NCI-H146 treated with DMSO at 0.1 percent for 48 hours (cell line): ENCODE measurements around the gene C16orf90.
"Not testable (repeated sequence)": the region's sequence is repeated elsewhere in the genome, so short reads cannot be mapped to it uniquely, and the experiment has no call there.

ENCODE experiments used
- DNase-seq: peaks from one replicate; lab custom pipeline; 2025; ENCODE audit not compliant: unreplicated experiment; lab: John Stamatoyannopoulos, UW

C16orf90 gene

DNA sequence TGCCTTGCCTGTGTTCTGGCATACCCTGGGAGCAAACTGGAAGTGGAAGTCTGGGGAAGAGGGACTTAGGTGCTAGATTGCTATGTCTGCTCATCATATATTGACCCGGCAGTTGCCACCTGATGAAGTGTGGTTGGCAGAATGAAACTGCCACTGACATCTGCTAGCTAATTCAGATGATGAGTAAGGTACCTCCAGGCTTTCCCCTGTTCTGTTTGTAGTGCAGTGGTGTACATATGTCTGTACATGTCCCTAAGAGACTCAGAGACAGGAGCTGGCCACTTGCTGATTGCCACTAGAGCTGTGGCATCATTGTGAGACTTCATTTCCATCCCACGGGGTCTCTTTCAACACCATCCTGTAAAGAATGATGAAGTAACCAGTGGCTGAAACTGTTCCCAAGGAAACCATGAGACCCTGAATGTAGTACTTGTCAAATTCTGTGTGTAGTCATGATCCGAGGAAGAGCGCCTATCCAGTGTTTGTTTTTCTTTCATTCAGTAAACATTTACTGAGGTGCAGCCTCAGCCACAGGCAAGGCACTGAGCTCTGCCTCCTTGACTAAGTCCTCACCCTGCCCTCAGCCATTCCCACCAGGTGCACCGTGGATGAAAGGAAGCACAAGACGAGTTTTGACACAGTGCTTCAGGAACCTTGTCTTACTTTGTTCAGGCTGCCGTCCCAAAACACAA lies 18.7 kb upstream of the C16orf90 start:
- DNase-seq: no peak

DNA sequence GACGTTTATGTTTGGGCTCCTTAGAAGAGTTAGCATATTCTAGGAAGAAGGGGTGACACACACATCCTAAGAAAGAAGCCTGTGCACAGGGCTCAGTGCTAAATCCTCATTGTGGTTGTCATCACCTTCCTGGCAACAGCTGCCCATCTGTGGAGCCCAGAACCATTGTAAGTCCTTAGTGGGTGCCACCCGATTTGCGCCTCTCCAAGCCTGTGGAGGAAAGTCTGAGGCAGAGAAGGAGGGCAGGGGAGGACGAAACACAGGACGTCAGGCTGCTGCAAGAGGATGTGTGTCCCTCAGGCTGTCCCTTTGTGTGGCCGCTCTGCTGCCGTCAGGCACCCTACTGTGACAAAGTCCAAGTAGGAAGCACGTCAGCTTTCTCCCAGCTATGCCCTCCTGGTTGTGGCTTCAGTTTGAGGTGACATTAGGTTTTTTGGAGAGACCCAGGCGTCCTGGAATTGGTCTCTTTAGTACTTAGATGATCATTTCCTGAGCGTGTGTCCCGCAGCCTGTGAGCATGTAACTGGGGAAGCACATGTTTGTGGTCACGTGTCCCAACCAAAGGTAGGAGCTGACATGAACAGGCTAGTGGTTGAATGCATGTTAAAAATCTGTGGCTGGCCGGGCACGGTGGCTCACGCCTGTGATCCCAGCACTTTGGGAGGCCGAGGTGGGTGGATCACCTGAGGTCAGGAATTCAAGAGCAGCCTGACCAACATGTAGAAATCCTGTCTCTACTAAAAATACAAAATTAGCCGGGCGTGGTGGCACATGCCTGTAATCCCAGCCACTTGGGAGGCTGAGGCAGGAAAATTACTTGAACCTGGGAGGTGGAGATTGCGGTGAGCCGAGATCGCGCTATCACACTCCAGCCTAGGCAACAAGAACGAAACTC lies 16.2 kb upstream of the C16orf90 start:
- DNase-seq: no peak

DNA sequence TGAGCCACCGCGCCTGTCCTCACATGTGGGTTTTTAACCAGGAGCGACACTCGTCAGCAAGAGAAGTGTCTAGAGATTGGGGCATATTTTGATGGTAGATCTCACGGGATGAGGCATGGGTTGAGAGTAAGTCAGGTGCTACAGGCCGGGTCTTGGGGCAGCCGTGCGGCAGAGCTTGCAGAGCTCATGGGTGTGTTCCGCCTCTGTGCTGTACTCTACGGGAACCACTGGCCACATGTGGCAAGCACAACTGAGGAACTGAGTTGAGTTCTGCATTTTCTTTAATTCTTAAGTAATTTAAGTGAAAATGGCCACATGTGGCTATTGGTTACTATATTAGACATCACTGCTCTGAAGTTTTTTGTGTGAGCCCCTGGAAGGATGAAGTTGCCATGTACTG lies 15.1 kb upstream of the C16orf90 start:
- no peak for DNase-seq

DNA sequence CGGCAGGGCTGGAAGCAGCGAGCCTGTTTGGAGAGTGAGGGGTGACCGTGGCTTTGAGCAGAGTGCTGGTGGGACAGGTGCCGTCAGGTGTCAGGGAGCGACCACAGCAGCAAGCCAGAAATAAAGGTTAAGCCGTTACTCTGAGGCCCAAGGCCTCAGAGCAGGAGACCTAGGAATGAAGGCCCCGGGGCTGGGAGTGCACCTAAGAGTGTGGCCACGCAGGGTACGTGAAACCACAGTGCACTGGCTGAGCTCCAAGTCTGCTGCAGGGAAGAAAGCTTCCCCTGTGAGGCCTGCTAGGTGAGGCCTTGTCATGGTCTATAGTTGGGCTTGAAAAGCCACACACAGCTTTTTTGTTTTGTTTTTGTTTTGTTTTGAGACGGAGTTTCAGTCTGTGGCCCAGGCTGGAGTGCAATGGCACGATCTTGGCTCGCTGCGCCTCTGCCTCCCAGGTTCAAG lies 14.2 kb upstream of the C16orf90 start:
- DNase-seq: no peak

DNA sequence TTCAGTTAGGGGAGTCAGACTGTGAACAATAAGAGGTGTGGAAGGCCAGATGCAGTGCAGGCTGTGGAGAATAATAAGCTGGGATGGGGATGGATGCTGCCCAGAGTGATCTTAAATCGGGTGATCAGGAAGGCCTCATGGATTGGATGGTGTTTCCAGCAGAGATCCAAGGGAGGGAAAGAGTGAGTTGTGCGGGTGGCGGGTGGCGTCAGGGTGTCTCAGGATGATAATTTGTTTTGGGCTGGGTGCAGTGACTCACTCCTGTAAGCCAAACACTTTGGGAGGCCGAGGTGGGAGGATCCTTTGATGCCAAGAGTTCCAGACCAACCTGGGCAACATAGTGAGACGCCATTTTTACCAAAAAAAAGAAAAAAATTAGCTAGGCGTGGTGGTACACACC lies 13.4 kb upstream of the C16orf90 start:
- no peak for DNase-seq

DNA sequence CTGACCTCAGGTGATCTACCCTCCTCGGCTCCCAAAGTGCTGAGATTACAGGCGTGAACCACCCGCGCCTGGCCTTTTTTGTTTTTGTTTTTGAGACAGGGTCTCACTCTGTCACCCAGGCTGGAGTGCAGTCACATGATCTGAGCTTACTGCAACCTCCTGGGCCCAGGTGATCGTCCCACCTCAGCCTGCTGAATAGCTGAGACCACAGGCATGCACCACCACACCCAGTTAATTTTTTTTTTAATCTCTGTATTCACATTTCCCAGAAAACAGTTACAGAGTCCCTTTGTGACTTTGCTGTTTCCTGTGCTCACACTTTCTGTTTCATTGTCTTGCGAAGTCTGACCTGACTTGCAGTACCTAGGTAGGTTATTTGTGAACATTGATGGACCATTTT lies 8.2 kb upstream of the C16orf90 start:
- DNase-seq: no peak

DNA sequence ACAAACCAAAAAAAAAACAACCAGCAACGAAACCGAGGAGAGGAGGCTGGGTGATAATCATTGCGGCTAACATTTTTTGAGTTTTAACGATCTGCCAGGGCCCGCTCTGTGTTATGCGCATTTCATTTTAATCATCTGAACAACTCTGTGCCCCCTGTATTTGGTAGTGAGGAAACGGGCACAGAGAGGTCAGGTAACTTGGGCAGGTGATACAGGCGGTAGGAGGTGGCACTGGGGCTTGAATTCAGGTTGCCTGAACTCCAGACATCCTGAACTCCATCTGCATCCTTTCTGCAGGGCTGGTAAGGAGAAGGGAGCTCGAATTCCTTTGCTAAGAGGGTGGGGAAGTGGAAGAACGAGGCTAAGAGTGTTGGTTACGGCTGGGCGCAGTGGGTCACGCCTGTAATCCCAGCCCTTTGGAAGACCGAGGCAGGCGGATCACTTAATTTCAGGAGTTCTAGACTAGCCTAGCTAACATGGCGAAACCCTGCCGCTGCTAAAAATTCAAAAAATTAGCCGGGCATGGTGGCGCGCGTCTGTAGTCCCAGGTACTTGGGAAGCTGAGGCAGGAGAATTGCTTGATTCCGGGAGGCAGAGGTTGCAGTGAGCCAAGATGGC lies 6.6 kb upstream of the C16orf90 start:
- DNase-seq: no peak

DNA sequence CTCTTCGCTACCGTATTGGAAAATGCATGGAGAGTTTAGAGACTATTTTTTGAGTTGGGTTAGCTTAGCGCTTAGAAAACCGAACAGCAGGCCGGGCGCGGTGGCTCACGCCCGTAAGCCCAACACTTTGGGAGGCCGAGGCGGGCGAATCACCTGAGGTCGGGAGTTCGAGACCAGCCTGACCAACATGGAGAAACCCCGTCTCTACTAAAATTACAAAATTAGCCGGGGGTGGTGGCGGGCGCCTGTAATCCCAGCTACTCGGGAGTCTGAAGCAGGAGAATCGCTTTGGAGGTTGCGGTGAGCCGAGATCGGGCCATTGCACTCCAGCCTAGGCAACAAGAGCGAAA lies 6.1 kb upstream of the C16orf90 start:
- DNase-seq: not testable (repeated sequence)

DNA sequence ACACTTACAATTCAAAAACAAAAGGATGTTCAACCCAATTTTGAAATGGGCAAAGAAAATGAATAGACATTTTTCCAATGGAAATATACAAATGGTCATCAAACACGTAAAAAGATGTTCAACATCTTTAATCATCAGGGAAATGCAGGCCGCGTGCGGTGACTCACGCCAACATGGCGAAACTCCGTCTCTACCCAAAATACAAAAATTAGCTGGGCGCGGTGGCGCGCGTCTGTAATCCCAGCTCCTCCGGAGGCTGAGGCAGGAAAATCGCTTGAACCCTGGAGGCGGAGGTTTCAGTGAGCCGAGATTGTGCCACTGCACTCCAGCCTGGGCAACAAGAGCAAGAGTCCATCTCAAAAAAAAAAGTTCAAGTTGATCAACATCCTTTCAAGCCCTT lies 3.7 kb upstream of the C16orf90 start:
- DNase-seq: no peak

DNA sequence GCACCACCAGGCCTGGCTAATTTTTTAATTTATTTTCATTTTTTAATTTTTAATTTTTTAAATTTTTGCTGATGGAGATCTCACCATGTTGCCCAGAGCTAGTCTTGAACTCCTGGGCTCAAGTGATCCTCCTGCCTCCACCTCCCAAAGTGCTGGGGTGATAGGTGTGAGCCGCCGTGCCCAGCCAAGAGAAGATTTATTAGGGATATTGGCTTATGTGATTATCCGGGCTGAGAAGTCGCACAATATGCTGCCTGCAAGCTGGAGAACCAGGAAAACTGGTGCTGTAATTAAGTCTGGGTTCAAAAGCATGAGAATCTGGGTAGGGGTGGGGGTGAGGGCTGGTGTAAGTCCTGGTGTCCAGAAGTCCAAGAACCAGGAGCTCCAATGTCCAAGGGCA lies 2.5 kb upstream of the C16orf90 start:
- DNase-seq: no peak

DNA sequence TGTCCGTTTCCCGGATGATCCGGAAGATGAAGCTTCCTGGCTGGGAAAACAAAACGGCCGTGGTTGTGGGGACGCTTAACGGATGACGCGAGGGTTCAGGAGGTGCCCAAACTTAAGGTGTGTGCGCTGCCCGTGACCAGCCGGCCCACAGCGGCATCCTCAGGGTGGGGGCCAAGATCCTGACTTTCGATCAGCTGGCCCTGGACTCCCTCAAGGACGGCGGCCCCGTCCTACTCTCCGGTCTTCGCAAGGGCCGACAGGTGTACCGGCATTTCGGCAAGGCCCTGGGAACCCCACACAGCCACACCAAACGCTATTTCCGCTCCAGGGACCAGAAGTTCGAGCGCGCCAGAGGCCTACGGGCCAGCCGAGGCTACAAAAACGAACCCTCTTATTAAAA lies 1.1 kb upstream of the C16orf90 start:
- DNase-seq: no peak

DNA sequence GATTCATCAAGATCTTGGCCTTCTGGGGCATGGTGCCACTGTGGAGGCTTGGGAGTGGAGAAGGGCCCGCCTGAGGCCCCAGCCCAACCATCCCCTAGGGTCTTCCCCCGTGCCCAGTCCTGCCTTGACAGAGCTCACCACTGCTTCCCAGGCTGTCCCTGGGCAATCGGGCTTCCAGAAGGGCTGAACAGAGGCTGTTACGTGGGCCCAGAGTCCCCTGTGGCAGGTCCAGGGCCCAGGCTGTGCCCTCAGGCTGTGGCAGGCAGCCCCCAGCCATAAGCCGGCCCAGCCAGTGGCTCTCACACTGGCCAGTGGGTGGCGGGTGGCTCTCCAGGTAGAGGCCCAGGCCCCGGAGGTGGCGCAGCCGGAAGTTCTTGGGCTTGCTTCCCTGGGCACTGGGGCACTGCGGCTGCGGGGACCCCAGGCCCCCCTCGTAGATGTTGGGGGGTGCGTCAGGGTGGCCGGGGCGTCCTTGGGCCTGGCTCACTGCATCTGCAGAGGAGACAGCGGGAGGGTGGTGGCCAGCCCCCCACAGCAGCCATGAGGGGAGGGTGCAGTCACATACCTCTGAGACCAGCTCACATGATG lies 809 bp downstream of the C16orf90 start:
- DNase-seq: no peak

DNA sequence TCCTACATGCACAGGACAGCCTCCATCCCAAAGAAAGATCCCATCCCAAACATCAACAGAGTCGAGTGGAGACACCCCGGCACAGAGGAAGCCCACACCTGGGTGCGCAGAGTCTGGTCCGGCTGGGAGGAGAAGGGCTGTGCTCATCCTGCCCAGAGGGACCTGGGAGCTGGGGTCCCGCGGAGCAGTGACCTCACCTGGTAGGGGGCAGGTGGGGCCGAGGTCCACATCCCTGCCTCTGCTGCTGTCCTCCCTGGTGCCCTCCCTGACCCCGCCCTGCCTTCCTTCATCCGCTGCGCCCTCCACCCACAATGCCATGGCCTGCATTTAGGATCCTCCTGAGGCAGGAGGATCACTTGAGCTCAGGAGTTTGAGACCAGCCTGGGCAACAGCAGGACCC lies 2.9 kb downstream of the C16orf90 start:
- no peak for DNase-seq

DNA sequence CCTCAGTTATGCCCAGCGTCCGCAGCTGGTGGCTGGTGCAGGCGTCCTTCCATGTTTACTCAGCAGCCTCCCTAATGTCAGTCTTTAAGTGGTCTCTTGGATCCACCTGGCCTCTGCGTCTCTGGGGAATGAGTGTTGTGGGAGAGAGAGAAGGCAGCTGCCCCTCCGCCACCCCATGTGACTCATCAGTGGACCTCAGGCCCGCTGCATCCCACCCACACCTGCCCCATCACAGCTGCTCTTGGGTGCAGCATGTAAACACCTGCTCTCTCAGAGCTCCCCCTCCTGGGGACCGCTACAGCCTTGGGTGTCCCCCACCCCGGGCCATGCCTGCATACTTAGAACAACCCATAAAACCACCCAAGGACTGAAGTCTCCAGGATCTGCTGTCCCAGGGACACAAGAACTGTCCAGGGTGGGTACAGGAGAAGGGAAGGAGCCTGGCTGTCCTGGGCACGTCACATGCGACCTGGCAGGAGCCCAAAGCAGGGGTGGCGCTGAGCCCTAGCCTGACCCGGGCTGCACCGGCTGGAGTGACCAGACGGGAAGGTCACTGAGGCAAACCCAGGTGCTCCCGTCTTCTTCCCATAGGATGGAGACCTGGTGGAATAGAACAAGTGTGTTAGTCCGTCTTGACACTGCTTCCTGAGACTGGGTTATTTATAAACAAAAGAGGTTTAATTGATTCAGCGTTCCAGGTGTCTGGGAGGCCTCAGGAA lies 4.2 kb downstream of the C16orf90 start:
- DNase-seq: peak; percentile 65

DNA sequence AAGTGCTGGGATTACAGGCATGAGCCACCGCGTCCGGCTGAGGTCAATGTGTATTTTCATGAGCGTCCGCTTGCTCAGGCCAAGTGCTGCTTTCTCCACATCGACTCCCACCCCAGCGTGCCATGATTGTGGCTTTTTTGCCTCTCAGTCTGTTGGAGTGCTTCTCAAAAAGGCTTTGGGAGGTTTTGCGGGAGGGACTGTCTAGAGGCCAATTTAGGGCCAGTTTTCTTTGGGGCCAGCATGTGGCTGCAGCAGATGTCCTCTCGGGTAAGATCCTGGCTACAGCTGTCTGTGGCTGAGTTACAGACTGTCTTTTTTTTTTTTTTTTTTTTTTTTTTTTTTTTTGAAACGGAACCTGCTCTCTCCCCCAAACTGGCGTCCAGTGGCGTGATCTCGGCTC lies 6.5 kb downstream of the C16orf90 start:
- no peak for DNase-seq

DNA sequence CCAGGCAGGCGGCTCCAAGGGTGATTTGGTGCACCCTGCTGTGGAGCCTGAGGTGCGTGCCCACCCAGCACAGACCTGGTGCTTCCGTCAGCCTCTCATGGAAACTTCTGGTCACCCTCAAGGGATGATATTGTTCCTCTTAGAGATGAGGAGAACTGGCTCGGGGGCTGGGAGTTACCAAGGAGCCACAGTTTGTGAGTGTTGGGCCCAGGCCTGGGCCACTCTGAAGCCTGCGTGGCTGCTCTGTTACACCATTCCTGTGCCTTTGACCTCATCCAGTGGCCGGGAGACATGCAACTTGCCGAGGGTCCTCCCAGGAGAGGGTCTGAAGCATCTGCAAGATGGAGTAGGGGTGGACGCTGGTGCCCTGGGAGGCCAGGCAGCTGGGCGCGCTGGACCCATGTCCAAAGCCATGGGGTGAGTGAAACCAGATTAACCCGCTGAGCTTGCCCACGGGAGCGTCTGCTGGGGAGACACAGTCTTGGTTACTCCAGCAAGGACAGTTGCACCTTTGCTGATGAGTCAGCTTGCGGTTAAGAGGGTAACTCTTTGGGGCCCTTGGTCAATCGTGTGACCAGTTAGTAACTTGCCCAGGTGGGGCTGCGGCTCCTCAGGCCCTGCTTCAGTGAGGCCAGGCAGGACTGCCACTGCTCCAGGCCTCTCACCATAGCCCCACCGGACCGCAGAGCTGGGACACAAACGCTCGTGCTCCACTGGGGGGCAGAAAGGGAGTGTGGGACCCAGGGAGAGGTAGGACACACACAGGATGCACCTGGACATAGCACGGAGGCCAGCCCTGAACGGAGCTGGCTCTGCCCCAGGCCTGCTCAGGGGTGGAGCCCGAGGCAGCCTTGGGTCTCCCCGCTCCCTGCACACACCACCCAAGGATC lies 7.5 kb downstream of the C16orf90 start:
- DNase-seq: no peak

DNA sequence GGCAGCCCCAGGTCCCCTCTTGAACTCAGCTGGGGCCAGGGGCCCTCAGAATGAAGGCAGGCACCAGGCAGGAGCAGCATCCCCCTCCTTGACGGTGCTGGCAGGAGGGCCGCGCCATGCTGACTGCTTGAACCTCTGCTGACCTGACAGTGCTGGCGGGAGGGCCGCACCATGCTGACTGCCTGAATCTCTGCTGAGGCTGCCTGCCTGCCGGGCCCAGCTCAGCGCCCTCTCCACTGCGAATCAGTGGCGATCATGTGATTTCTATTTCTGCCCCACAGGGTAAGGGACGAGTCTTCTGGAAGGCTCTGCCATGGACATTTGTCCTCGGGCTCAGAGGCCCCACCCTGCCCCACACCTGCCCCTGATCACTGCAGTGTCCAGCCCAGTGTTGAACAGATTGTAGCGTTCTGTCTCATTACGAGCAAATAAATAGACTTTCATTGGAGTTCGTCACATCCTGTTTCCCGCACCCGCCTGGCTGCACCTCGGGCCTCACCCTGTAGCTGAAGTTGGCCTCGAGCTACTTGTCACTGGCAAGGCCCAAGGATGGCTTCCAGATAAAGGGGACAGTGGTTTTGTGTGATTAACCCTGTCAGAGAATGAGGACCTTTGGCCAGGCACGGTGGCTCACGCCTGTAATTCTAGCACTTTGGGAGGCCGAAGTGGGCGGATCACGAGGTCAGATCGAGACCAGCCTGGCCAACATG lies 8.6 kb downstream of the C16orf90 start:
- DNase-seq: no peak

DNA sequence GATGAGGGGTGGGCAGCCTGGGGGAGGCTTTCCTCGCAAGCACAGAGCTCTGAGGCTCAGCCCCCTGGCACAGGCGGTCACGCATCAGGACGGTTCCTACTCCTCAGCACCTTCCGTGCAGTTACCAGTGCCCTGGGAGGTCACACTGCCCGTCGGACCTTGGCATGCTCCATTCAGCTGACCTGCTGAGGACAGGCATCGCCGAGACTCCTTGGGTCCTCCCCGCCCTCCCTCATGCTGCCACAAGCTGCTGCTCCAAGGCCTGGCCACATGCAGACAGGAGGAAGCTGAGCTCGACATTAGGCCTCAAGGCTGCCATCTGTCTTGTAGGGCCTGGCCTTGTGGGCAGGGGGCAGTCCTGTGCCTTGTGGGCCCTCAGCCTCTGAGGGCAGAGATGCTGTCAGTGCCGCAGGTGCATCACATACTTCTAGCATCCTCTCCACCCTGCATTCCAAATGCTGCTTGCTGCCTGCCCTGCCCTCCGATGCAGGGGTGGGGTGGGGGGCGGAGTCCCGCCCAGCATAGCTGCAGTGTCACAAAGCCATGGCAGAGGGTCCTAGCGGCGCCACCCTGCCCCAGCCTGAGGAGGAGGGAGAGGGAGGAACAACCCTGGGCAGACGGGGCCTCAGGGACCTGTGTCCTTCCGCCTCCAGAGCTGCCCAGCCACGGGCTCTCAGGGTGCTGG lies 9.3 kb downstream of the C16orf90 start:
- no peak for DNase-seq
